HG03521 (cell line): ENCODE results near the gene UCK2.
"Not testable (repeated sequence)": the region's sequence is repeated elsewhere in the genome, so short reads cannot be mapped to it uniquely, and the experiment has no call there.

ENCODE experiments used
- ATAC-seq: cut with Tn5 transposase; IDR thresholded peaks from one replicate; pipeline ENCODE4 v1.9.1; 2021; ENCODE audit warnings: mild to moderate bottlenecking, moderate library complexity; ENCODE audit not compliant: unreplicated experiment

UCK2 gene

DNA sequence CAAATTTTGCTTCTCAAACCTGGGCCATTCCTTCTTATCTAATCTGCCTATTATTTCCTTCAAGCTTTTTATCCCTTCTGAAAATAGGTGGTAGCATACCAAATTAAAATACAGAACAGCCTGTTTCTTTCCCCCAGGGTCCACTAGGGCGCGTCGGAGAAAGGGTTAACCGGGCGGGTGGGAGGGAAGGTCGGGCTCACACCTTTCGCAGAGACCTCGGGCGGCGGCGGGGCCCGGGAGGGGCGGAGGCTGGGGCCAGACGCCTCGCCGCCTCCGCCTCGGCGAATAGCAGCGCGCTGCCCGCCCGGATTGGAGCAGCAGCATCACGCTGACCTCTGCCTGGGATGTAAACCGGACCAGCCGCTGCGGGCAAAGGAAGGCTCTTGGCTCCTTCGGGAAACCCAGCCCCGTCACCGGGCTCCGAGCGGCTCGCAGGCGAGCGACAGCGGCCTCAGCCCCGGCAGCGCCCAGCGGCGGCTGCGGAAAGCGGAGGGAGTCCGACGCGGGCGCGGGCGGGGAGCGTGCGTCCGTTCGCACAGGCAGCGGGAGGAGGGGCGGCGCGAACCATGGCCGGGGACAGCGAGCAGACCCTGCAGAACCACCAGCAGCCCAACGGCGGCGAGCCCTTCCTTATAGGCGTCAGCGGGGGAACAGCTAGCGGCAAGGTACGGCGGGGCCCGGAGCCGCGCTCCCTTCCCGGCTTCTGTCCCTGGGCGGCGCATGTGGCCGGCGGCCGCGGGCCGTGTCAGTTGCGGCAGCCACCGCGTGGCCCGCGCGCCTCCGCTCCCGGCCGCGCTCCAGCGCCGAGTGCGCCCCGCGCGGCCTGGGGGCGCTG lies at the start of gene UCK2:
Gene UCK2, plus strand, starts transcription at position 347 of the 835 bp plus-strand sequence. Its CDS starts 220 bp downstream, at position 567.
- peak; percentile 61 for ATAC-seq

DNA sequence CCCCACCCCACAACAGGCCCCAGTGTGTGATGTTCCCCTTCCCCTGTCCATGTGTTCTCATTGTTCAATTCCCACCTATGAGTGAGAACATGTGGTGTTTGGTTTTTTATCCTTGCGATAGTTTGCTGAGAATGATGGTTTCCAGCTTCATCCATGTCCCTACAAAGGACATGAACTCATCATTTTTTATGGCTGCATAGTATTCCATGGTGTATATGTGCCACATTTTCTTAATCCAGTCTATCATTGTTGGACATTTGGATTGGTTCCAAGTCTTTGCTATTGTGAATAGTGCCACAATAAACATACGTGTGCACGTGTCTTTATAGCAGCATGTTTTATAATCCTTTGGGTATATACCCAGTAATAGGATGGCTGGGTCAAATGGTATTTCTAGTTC lies 49.2 kb upstream of the UCK2 start:
- not testable (repeated sequence) for ATAC-seq

DNA sequence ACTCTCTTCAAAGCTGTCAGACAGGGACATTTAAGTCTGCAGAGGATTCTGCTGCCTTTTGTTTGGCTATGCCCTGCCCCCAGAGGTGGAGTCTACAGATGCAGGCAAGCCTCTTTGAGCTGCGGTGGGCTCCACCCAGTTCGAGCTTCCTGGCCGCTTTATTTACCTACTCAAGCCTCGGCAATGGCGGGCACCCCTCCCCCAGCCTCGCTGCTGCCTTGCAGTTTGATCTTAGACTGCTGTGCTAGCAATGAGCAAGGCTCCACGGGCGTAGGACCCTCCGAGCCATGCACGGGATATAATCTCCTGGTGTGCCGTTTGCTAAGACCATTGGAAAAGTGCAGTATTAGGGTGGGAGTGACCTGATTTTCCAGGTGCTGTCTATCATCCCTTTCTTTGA lies 43.9 kb upstream of the UCK2 start:
- not testable (repeated sequence) for ATAC-seq

DNA sequence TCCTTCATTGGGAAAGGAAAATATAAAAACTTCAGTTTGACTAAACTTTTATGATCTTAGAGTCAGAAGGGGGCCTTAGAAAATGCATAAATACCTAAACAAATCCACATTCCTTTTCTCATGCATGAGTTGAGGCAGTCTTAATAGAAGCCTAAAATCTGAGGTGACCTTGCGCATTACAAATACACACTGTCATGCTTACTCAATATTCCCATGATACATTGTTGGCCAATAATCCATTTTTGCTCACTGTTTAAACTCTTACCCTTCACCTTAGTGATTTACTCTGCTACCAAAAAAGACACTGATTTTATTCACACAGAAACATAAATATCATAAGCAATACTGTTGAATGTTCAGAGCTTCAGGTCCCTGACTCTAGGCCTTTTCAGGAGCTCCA lies 39.7 kb upstream of the UCK2 start:
- no peak for ATAC-seq

DNA sequence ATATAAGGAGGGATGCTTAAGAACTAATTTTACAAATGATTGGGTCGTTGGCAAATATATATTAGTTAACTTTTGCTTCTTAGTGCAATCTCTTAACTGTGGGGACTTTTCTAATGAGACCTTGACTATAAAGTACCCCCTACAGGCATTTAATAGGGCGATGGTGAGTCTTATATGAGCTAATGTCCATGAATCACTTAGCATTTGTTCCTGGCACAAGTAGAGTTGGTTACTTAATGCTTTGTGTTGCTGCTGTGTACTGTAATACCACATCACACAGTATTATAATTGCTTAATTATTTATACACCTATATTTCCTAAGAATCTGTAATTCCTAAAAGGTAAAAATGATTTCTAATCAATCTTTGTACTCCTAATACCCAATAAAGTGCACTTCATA lies 33.5 kb upstream of the UCK2 start:
- no peak for ATAC-seq

DNA sequence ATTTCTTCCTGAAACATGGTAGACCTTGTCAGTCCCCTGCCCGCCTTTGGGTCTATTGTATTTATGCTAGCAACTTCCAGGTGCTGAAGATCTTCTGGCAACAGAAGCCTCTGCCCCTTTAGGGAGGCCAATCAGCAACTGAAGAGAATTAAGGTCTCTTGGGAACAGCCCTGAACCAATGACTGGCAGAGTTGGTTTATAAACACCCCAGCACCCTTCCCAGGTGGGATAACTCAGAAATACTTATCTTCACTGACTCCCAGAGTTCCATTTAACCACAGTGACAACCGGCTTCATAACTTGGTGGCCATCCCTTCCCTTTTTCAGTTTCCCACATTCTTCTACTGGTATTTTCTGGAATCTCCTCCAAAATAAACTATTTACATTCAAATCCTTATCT lies 31.5 kb upstream of the UCK2 start:
- ATAC-seq: no peak

DNA sequence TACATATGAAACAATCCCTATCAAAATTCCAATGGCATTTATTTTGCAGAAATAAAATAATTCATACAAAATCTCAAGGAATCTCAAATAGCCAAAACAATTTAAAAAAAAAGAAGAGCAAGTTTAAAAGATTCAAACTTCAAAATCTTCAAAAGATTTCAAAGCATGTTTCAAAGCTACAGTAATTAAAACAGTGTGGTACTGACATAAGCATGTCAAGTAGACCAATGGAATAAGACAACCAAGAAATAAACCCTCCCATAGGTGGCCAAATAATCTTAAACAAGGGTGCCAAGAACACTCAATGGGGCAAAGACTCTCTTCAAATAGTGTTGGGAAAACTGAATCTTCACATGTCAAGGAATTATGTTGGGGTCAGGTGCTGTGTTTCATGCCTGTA lies 28.0 kb upstream of the UCK2 start:
- no peak for ATAC-seq

DNA sequence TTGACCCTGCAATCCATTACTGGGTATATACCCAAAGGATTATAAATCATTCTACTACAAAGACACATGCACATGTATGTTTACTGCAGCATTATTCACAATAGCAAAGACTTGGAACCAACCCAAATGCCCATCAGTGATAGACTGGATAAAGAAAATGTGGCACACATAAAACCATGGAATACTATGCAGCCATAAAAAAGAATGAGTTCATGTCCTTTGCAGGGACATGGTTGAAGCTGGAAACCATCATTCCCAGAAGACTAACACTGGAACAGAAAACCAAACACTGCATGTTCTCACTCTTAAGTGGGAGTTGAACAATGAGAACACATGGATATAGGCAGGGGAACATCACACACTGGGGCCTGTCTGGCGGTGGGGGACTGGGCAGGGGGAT lies 22.9 kb upstream of the UCK2 start:
- ATAC-seq: not testable (repeated sequence)

DNA sequence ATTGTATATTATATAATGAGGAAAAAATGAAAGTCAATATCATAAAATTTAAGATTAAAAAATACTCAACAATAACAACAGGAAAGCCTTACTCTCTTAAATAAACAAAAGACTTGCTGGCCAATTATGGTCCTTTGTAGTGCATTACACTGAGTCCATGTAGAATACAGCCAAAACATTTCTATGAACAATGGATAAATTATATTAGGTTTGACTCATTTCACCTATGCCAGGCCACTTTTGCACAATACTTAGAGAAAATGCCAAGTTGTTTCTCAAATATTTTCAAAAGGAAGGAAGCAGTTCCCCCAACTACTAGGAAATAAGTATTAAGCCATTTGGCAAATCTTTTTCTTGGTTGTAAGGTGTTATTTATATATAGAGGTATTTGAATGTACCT lies 19.8 kb upstream of the UCK2 start:
- ATAC-seq: no peak

DNA sequence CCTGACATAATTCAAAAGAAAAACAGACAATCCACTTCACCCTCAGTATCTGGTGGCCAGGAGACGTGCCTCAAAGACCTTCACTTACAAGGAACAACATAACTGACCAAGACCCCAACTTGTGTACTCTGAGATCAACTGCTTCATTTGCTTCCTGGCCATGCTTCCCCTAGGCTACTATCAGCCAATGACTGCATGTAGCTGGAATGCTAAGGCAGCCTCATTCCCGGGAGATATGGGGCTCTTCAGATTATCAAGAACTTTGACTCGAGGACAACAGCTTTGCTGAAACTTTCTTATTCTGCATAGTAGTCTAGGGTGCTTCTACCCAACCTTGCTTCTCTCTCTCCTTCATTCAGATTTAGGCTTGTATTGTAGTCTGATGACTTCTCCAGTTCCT lies 11.7 kb upstream of the UCK2 start:
- no peak for ATAC-seq

DNA sequence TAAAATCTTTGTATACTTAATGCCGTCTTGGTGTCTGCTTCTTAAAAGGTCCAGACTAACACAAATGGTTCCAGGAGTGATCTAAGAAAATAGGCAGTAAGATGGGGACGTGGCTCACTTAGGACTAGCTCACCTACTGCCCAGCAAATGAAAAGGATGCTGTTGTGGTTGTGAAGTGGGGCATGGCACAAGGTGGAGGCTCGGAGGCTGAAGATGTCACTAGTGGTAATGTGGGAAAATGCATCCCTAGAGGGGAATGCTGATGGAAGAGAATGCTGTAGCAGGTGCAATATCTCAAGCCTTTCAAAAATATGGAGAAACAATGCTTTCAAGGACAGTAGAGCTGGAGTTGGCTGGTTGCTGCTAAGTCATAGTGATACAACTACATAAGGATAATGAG lies 11.3 kb upstream of the UCK2 start:
- ATAC-seq: no peak

DNA sequence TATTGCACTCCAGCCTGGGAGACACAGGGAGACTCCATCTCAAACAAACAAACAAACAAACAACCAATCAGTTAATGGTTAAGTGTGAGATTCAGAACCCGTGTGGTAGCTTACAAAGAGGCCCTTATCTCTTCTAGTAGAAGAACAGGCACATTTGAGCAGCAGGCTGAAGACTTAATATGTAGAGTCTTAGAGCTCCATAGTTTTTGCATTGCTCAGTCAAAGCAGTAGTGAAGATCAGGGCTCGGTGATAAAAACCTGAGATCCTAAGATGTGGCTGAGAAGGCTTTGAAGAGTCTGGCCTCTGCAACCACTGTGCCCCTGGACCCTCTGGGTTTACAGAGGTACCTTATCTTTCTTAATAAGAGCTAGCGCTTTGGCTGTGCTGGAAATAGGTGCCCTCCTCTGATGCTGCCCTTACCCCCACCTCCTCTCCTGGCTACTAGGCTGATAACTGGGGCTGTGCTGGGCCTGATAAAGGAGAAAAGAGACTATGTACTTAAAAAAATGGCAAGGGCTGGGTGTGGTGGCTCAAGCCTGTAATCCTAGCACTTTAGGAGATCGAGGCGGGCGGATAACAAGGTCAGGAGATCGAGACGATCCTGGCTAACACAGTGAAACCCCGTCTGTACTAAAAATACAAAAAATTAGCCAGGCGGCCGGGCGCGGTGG lies 10.5 kb upstream of the UCK2 start:
- no peak for ATAC-seq

DNA sequence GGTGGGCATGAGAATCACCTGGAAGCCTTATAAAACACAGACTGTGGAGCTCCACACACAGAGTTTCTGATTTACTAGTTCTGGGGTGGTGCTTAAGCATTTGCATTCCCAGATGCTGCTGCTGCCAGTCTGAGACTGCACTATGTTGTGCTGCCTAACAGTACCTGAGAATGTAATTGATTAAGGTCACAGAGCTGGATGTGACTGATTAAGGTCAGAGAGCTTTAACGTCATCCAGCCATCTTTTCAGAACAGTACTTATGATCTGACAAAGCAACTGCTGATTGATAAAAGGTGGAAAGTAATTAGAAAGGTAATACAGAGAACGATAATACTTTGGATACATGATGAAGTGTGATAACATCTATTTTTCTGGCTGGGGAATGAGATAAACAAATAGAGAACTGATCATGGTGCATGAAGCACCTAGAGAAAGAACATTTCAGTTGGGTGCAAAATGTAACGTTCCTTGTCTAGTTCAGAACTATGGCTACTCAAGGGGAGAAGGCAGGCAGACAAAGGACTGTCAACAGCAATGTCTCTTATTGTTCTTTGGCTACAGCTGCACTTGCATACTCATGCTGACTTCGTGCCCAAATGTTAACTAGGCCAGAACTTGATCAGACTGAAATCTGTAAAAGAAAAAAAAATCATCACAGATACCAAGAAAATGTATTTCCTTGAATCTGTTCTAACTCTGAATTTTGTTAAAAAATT lies 3.7 kb upstream of the UCK2 start:
- ATAC-seq: no peak

DNA sequence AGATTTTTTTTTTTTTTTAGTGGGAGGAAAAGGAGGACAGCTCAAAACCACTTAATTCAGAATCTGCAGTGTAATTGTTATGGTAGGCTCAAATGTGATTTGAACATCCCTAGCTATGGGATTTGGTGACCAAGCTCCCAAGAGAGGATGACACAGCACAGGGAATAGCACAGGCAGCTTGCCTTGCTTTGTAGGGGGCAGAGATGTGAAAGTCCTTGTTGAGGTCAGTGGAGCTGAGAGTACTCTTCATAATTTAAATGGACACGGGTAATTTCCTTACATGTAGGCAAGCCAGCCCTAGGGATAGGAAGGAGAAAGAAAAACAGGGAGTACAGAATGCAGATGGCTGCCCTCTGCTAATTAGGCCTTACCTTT lies 3.2 kb upstream of the UCK2 start:
- no peak for ATAC-seq

DNA sequence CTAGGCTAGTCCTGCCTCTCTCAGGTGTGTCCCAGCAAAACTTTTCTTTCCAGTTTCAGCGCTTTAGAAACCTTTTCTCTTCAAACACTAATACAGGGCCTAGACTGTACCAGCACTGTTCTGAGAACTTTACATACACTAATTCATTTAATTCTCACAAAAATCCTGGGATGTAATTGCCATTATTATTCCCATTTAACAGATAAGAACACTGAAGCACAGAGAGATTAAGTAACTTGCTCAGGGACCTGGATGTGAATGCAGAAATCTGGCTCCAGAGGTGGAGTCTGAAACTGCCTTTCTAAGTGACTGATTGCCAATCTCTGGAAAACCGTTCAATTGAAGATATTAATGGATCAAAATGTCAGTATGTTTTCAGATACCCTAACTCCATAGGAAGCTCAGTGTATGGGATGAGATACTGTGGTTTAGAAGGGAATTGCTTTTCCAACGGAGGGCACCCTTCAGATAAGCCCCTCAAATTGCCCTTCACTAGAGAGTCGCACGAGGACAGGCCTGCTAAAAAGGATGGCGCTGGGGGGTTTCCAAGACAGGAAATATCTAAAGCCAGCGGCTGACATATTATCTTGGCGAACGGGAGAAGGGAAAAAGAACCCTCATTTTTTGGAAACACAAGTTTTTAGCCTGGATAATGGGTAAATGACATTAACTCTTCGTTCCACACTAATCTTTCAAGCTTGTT lies 698 bp upstream of the UCK2 start:
- ATAC-seq: no peak

DNA sequence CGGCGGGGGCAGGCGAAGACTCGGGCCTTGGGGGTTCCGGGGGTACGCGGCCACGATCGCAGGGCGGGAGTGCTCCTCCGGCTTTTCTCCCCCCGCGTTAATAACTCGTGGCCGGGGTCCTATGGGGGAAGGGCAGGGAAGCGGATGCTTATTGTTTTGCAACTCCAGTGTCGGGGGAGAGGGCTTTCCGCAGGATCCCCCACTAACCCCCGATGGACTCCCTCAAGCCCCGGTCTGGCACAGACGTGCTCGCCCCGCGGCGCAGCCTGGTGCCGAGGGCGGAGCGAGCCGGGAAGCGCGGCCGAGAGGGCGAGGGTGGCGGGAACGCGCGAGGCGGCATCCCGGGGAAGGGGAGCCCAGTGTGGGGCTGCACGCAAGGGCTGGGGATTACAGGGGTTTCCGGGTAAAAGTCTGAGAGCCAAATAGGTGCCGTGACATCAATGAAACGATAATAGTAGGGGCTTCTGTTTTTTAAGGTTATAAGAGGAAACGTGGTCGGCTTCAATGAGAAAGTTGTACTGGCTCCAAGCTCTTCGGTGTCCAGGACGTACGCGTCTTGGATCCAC lies 772 bp downstream of the UCK2 start:
- ATAC-seq: peak; percentile 26

DNA sequence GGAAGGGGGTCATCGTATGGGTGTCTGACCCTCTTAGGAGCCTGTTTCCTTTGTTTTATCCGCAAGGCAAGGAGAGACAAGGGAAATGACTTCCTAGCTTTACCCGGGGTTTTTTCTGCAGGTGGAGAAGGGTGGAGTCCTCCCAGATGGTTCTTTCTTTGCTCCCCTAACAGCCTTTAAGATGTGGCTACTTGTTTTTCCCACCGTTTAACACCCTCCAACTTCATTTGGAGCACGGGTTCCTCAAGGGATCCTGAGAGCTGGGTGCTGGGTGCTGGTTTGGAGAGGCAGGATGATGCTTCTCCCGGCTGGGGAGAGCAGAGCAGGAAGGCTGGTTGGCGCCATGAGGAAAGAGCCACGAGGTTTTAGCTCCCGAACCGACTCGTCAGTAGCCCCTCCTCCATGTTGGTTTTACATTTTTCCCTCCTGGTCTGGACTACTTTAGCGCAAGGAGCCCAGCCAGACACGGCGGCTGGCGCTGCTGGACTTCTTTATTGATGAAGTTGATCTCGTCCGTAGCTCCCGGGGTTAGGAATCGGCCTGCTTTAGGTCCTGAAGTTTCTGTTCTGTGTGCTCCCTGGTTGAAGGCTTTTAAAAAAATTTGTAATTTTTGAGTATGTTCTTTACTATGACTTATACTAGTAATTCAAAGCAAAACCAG lies 1.4 kb downstream of the UCK2 start:
- ATAC-seq: no peak

DNA sequence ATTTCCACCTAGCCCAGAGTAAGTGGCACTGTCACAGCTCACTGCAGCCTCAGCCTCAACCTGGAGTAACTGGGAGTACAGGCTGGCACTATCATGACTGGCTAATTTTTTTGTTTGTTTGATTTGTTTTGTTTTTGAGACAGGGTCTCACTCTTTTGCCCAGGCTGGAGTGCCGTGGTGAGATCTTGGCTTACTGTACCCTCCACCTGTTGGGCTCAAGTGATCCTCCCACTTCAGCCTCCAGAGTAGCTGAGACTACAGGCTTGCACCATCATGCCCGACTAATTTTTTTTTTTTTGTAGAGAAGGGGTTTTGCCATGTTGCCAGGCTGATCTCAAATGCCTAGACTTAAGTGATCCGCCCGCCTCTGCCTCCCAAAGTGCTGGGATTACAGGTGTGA lies 2.5 kb downstream of the UCK2 start:
- ATAC-seq: no peak

DNA sequence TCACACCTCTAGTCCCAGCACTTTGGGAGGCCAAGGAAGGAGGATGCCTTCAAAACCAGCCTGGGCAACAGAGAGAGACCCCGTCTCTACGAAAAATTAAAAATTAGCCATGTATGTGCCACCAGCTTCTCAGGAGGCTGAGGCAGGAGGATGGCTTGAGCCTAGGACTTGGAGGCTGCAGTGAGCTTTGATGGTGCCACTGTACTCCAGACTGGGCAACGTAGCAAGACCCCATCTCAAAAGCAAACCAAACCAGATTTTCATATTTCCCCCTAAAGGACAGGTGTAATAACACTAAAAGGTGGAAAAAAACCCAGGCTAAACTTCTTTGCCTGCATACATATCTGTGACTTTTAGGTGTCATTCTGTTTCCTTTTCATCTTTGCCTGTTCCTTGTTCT lies 3.7 kb downstream of the UCK2 start:
- no peak for ATAC-seq

DNA sequence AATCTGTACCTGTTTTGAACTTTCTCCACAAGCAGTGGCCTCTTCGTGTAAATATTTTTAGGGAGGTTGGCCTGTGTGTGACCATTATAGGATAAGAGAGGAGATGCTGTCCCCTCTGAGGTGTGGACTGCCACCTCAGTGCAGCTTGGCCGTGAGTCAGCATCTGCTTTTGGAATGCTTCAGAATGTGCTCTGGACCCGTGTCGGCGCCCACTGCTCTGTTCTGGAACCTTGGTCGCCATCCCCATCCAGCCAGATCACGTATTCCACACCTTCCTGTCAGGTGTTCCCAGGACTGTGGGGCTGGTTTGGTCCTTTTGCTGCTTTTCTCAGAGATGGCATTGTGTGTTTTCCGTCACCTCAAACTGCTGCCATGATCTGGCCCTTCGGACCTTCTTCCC lies 5.5 kb downstream of the UCK2 start:
- no peak for ATAC-seq
